ENCODE measurements around the gene MACROD2. TPM values are rescaled to one million over a fixed set of nuclear protein-coding genes. Genes with fewer than 3 reads are reported as not detected.

The MACROD2 gene
- total RNA-seq, 2 donors from 2014 or later, result 0.94 to 10.4 TPM

GRCh38 chr20:14885661-14886060 lies 890.3 kb downstream of the MACROD2 start:
- Histone ChIP-seq H3K4me1 (no peaks in the 10 kb centered on the region), H3K9me3 (no peaks in the 10 kb centered on the region), H3K27ac (no peak overlapping the region), H3K27me3 (no peaks in the 10 kb centered on the region), H3K36me3 (no peaks in the 10 kb centered on the region), H3K4me3 (no peak overlapping the region)
- DNase-seq (ENCODE audit: low spot score), result no peak
- TF ChIP-seq CTCF (IDR thresholded peaks at IDR 0.05), result no peak

- H3K4me1 ChIP-seq, result no peaks in the 10 kb centered on the region
- no peaks in the 10 kb centered on the region for H3K27me3 ChIP-seq
- no peak for DNase-seq (ENCODE audit: low spot score)
- no peak overlapping the region for H3K27ac ChIP-seq
- H3K4me3 ChIP-seq, result no peak overlapping the region
- H3K9me3 ChIP-seq, result no peaks in the 10 kb centered on the region
- H3K36me3 ChIP-seq, result no peaks in the 10 kb centered on the region
- no peak for TF ChIP-seq CTCF (IDR thresholded peaks at IDR 0.05)
These were observed 892.8 kb downstream of the MACROD2 start for GRCh38 chr20:14888134-14888533.

GRCh38 chr20:14889496-14890255 lies 894.4 kb downstream of the MACROD2 start:
- H3K36me3 ChIP-seq, result no peaks in the 10 kb centered on the region
- H3K27me3 ChIP-seq, result no peaks in the 10 kb centered on the region
- no peak overlapping the region for H3K27ac ChIP-seq
- no peaks in the 10 kb centered on the region for H3K9me3 ChIP-seq
- TF ChIP-seq CTCF (IDR thresholded peaks at IDR 0.05), result no peak
- H3K4me1 ChIP-seq, result no peaks in the 10 kb centered on the region
- H3K4me3 ChIP-seq, result no peak overlapping the region
- DNase-seq (ENCODE audit: low spot score), result no peak

- Histone ChIP-seq H3K27ac (no peak overlapping the region), H3K4me1 (no peaks in the 10 kb centered on the region), H3K9me3 (no peaks in the 10 kb centered on the region), H3K4me3 (no peak overlapping the region), H3K27me3 (no peaks in the 10 kb centered on the region), H3K36me3 (no peaks in the 10 kb centered on the region)
- no peak for DNase-seq (ENCODE audit: low spot score)
- TF ChIP-seq CTCF (IDR thresholded peaks at IDR 0.05), result no peak
These were observed 895.4 kb downstream of the MACROD2 start for GRCh38 chr20:14890713-14891112.

GRCh38 chr20:14892782-14893181 lies 897.5 kb downstream of the MACROD2 start:
- H3K4me3 ChIP-seq, result no peak overlapping the region
- H3K27ac ChIP-seq, result no peak overlapping the region
- DNase-seq (ENCODE audit: low spot score), result no peak
- no peaks in the 10 kb centered on the region for H3K9me3 ChIP-seq
- no peaks in the 10 kb centered on the region for H3K36me3 ChIP-seq
- no peaks in the 10 kb centered on the region for H3K4me1 ChIP-seq
- TF ChIP-seq CTCF (IDR thresholded peaks at IDR 0.05), result no peak
- no peaks in the 10 kb centered on the region for H3K27me3 ChIP-seq

GRCh38 chr20:14896569-14896968 lies 901.3 kb downstream of the MACROD2 start:
- Histone ChIP-seq H3K4me1 (no peaks in the 10 kb centered on the region), H3K4me3 (no peak overlapping the region), H3K9me3 (no peaks in the 10 kb centered on the region), H3K27me3 (no peaks in the 10 kb centered on the region), H3K36me3 (no peaks in the 10 kb centered on the region), H3K27ac (no peak overlapping the region)
- DNase-seq (ENCODE audit: low spot score), result no peak
- no peak for TF ChIP-seq CTCF (IDR thresholded peaks at IDR 0.05)

Measured in right atrium auricular region (tissue), 2 donors.